Esophagus muscularis mucosa (tissue), 4 donors: Measurements from ENCODE around the gene RBM44. TPM values are rescaled to one million over a fixed set of nuclear protein-coding genes. Genes with fewer than 3 reads are reported as not detected.

Source experiments
- DNase-seq: peaks from one replicate; pipeline ENCODE4 v3.0.0-alpha.2; 2017; ENCODE audit errors: extremely low spot score
- H3K27ac ChIP-seq, 4 donors: fragments of 200-600 bp; sonication (generic); replicated peaks in 1 of 4; 1 replicate in 3 of 4; 2 replicates in 1 of 4; pipeline ENCODE4 v1.5.1; 2016 to 2019; ENCODE audit warnings: mild to moderate bottlenecking in 1 of 4
- H3K27me3 ChIP-seq, 4 donors: fragments of 200-600 bp; sonication (generic); one replicate each; pipeline versions ENCODE4 v1.5.1 to v1.6.0; 2016 to 2019
- H3K36me3 ChIP-seq, 4 donors: fragments of 200-600 bp; sonication (generic); one replicate each; pipeline ENCODE4 v1.5.1; 2016 to 2019
- H3K4me1 ChIP-seq, 4 donors: fragments of 200-600 bp; sonication (generic); one replicate each; pipeline ENCODE4 v1.5.1; 2016 to 2019
- H3K4me3 ChIP-seq, 4 donors: fragments of 200-600 bp; sonication (generic); 1 replicate in 2 of 4; 2 replicates in 2 of 4; pipeline ENCODE4 v1.5.1; 2016 to 2019; ENCODE audit warnings: mild to moderate bottlenecking in 4 of 4, moderate library complexity in 1 of 4
- H3K9me3 ChIP-seq, 4 donors: fragments of 200-600 bp; sonication (generic); 1 replicate in 3 of 4; 2 replicates in 1 of 4; pipeline ENCODE4 v1.5.1; 2016 to 2019
- EP300 ChIP-seq: sonication (generic); formaldehyde crosslinking; IDR thresholded peaks from one replicate; pipeline ENCODE4 v1.6.1; 2017; ENCODE audit warnings: antibody characterized with exemption
- POLR2A ChIP-seq: fragments of 450-650 bp; IDR thresholded peaks from one replicate; pipeline ENCODE4 v1.6.1; 2017; ENCODE audit warnings: antibody characterized with exemption, moderate library complexity, mild to moderate bottlenecking, low read depth
- POLR2AphosphoS5 ChIP-seq, 2 donors: sonication (generic); formaldehyde crosslinking; IDR thresholded peaks; one replicate each; pipeline ENCODE4 v1.6.1; 2017; ENCODE audit warnings: antibody characterized with exemption in 2 of 2
- WGBS: methylation state at CpG from one replicate; pipeline ENCODE4 v1.1.5; 2018; 5-methylcytosine and 5-hydroxymethylcytosine counted together
- intact Hi-C: fragments of 100-400 bp; cut with DNase I; formaldehyde crosslinking; loops from one replicate; pipeline ENCODE4 v1.15.1; 2023
- total RNA-seq, 4 donors: library from RNA; depleted of rRNA; stranded (reverse); fragments of >200 nt; gene quantifications; one replicate each; pipeline versions ENCODE4 v1.1.0 to v1.2.1, GENCODE V29; 2016
- TF ChIP-seq, protein P1 (sequence below), 3 experiments: fragments of 200-600 bp in 2 of 3; fragments of 450-650 bp in 1 of 3; sonication (generic) in 2 of 3; IDR thresholded peaks; one replicate each; pipeline ENCODE4 v1.5.1; 2017 to 2019; ENCODE audit warnings: antibody characterized with exemption in 3 of 3, mild to moderate bottlenecking in 2 of 3, moderate library complexity in 1 of 3

The RBM44 gene
- total RNA-seq, 4 donors from 2014 or later: 0.42 to 0.99 (median 0.61) TPM

DNA sequence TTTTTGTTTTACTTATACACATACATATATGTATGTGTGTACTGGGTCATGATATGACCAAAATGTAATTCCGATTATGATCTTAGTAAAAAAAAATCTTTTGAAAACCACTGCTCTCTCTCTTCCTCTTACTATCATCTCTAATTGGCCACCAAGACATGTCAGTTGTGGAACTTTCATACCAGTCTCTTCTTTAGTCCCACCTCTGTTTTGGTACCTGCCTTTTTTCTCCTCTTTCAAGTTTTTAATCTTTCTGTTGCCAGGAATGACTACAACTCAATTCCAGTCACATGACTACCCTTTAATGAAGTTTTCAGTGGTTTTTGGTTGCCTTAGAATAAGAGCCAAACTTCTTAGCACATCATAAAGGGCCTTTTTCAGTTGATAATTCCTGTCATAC, 17.1 kb downstream of the RBM44 start:
- no peak overlapping the region for H3K4me3 ChIP-seq
- 93% methylated on average over 1 of the region's 1 CpG for WGBS
- H3K27me3 ChIP-seq: no peaks in the 10 kb centered on the region
- H3K4me1 ChIP-seq: no peaks in the 10 kb centered on the region
- no peak overlapping the region for H3K27ac ChIP-seq
- no peaks in the 10 kb centered on the region for H3K9me3 ChIP-seq
- intact Hi-C loops: no loop called here
- TF ChIP-seq POLR2A (no peak), POLR2AphosphoS5 (IDR thresholded peaks at IDR 0.05) (no peak), EP300 (no peak)
- TF ChIP-seq, protein P1, sequence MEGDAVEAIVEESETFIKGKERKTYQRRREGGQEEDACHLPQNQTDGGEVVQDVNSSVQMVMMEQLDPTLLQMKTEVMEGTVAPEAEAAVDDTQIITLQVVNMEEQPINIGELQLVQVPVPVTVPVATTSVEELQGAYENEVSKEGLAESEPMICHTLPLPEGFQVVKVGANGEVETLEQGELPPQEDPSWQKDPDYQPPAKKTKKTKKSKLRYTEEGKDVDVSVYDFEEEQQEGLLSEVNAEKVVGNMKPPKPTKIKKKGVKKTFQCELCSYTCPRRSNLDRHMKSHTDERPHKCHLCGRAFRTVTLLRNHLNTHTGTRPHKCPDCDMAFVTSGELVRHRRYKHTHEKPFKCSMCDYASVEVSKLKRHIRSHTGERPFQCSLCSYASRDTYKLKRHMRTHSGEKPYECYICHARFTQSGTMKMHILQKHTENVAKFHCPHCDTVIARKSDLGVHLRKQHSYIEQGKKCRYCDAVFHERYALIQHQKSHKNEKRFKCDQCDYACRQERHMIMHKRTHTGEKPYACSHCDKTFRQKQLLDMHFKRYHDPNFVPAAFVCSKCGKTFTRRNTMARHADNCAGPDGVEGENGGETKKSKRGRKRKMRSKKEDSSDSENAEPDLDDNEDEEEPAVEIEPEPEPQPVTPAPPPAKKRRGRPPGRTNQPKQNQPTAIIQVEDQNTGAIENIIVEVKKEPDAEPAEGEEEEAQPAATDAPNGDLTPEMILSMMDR (IDR thresholded peaks at IDR 0.05): no peak
- H3K36me3 ChIP-seq: no peaks in the 10 kb centered on the region
- DNase-seq: no peak

DNA sequence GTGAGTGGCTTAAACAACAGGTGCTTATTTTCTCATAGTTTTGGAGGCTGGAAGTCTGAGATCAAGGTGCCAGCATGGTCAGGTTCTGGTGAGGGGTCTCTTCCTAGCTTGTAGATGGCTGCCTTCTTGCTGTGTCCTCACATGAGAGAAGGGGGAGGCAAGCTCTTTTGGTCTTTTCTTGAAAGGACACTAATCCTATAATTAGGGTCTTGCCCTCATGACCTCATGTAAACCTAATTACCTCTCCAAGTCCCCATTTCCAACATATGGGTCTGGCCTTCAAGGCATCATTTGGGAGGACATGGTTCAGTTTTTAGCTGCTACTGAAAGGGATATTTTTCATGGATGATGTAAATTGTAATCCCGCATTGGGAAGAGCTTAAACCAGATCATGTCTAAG, 18.0 kb downstream of the RBM44 start:
- Histone ChIP-seq H3K4me1 (no peaks in the 10 kb centered on the region), H3K27me3 (no peaks in the 10 kb centered on the region), H3K27ac (no peak overlapping the region), H3K36me3 (no peaks in the 10 kb centered on the region), H3K9me3 (no peaks in the 10 kb centered on the region), H3K4me3 (no peak overlapping the region)
- no peak for DNase-seq
- WGBS: 95% methylated on average over 1 of the region's 1 CpG
- no peak for TF ChIP-seq POLR2AphosphoS5 (IDR thresholded peaks at IDR 0.05)
- TF ChIP-seq, protein P1 (IDR thresholded peaks at IDR 0.05): no peak
- TF ChIP-seq EP300: no peak
- no peak for TF ChIP-seq POLR2A
- intact Hi-C loops: no loop called here

DNA sequence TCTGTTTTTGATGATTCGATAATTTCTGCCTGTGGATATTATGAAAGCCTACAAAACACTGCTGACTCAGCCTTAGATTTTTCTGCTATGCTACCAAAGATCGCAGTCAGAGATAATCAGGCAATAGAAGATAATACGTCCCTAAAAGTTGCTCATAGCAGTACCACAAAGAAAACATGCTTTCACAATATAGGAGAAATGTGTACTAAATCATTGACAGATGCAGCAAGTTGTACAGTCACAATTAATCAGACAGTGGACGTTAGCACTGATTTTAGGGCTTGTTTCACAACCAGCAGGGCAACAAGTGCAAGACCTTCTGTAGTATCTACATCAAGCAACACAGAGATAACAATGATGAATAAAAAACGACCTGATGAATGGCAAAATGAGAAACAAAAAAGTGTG, 19.5 kb downstream of the RBM44 start:
- 58% methylated on average over 5 of the region's 5 CpGs for WGBS
- Histone ChIP-seq H3K36me3 (no peaks in the 10 kb centered on the region), H3K27ac (no peak overlapping the region), H3K4me3 (no peak overlapping the region), H3K4me1 (no peaks in the 10 kb centered on the region), H3K9me3 (no peaks in the 10 kb centered on the region), H3K27me3 (no peaks in the 10 kb centered on the region)
- TF ChIP-seq POLR2AphosphoS5 (IDR thresholded peaks at IDR 0.05) (no peak), POLR2A (no peak), EP300 (no peak)
- TF ChIP-seq, protein P1 (IDR thresholded peaks at IDR 0.05): no peak
- no peak for DNase-seq
- intact Hi-C loops: no loop called here

DNA sequence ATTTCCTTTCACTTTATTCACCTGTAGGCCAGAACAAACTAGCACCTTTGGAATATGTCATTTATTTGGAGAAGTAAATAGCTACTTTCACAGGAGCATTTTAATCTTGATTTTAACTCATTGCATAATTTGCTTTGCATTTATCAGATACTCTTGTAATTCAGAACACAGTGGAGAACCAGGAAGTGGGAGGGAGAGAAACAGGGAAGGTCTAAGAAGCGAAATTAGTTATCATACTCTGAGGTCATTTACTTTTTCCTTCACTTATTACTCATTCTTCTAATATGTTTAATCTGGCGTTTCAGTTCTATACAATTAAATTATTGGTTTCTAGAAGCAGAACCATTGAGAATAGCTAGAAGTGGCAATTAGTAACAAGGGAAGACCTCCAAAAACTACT, 20.7 kb downstream of the RBM44 start:
- TF ChIP-seq, protein P1 (IDR thresholded peaks at IDR 0.05): no peak
- TF ChIP-seq EP300 (no peak), POLR2AphosphoS5 (IDR thresholded peaks at IDR 0.05) (no peak), POLR2A (no peak)
- Histone ChIP-seq H3K27ac (no peak overlapping the region), H3K4me1 (no peaks in the 10 kb centered on the region), H3K4me3 (no peak overlapping the region), H3K36me3 (no peaks in the 10 kb centered on the region), H3K27me3 (no peaks in the 10 kb centered on the region), H3K9me3 (no peaks in the 10 kb centered on the region)
- intact Hi-C loops: no loop called here
- 78% methylated on average over 2 of the region's 2 CpGs for WGBS
- no peak for DNase-seq

DNA sequence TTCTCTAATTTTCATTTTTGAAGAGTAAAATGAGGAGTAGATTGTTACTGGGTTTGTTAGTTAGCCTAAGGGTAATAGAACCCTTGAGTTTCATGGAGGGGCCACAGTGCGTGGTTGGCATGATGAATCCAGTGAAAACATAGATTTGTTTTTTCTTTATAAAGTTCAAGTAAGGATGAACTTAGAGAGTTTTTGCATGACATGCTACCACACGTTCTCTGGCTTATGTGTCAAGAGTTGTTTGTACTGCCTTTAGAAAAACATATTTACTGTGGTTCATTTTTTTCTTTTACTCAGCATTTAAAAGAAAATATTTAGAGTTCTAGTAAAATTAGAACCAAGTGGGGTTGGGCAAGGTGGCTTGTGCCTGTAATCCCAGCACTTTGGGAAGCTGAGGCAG, 21.8 kb downstream of the RBM44 start:
- WGBS: 88% methylated on average over 2 of the region's 2 CpGs

More for the DNA sequence above, 21.8 kb downstream of the RBM44 start:
- Histone ChIP-seq H3K36me3 (no peaks in the 10 kb centered on the region), H3K27ac (no peak overlapping the region), H3K4me3 (no peak overlapping the region), H3K27me3 (no peaks in the 10 kb centered on the region), H3K9me3 (no peaks in the 10 kb centered on the region), H3K4me1 (no peaks in the 10 kb centered on the region)
- TF ChIP-seq POLR2AphosphoS5 (IDR thresholded peaks at IDR 0.05): no peak
- TF ChIP-seq, protein P1 (IDR thresholded peaks at IDR 0.05): no peak
- TF ChIP-seq EP300: no peak
- TF ChIP-seq POLR2A: no peak
- DNase-seq: no peak
- intact Hi-C loops: no loop called here
